Panc1 (cell line): ENCODE data around the gene HK1.

Experiments used
- POLR2AphosphoS5 ChIP-seq: IDR thresholded peaks from 2 replicates; pipeline ENCODE4 v1.6.1; 2012; ENCODE audit warnings: mild to moderate bottlenecking, low read depth, low read length, moderate library complexity
- TCF7L2 ChIP-seq: IDR thresholded peaks from 2 replicates; pipeline ENCODE4 v1.6.1; 2011; ENCODE audit warnings: mild to moderate bottlenecking, low read depth, low read length, inconsistent platforms
- TF ChIP-seq, protein P1 (sequence below): fragments of 450-650 bp; IDR thresholded peaks from 2 replicates; pipeline ENCODE4 v1.5.1; 2017; ENCODE audit warnings: mild to moderate bottlenecking
- TF ChIP-seq, protein P2 (sequence below), 2 experiments: IDR thresholded peaks; 2 replicates each; pipeline ENCODE4 v1.6.1; 2011 to 2012; ENCODE audit warnings: low read depth in 2 of 2, control low read depth in 1 of 2, low read length in 1 of 2, mild to moderate bottlenecking in 1 of 2, moderate library complexity in 1 of 2; ENCODE audit not compliant: insufficient read depth in 1 of 2

DNA sequence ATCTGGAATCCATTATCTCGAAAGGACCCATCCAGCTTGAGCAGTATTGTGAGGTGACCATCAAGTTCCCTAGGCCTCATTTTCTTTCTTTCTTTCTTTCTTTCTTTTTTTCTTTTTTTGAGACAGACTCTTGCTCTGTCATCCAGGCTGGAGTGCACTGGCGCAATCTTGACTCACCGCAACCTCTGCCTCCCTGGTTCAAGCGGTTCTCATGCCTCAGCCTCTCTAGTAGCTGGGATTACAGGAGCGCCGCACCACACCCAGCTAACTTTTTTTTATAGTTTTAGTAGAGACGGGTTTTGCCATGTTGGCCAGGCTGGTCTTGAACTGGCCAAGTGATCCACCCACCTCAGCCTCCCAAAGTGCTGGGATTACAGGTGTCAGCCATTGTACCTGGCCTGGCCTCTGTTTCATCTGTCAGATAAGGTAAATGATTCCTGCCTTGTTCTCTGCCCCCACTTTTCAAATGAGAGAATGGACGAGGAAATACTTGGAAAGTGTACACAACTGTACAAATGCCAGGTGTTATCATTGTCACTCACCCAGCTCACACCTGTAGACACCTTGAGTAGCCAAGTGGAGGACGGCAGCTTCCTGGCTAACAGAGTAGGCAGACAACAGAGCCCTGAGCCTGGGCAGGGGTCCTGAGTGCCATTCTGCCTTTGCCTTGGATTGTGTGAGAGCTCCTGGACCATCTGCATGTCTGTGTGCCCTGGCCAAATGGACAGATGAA, 54.1 kb downstream of the HK1 start:
- TF ChIP-seq, protein P1, sequence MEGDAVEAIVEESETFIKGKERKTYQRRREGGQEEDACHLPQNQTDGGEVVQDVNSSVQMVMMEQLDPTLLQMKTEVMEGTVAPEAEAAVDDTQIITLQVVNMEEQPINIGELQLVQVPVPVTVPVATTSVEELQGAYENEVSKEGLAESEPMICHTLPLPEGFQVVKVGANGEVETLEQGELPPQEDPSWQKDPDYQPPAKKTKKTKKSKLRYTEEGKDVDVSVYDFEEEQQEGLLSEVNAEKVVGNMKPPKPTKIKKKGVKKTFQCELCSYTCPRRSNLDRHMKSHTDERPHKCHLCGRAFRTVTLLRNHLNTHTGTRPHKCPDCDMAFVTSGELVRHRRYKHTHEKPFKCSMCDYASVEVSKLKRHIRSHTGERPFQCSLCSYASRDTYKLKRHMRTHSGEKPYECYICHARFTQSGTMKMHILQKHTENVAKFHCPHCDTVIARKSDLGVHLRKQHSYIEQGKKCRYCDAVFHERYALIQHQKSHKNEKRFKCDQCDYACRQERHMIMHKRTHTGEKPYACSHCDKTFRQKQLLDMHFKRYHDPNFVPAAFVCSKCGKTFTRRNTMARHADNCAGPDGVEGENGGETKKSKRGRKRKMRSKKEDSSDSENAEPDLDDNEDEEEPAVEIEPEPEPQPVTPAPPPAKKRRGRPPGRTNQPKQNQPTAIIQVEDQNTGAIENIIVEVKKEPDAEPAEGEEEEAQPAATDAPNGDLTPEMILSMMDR, result no peak
- TF ChIP-seq TCF7L2, result no peak
- TF ChIP-seq, protein P2, sequence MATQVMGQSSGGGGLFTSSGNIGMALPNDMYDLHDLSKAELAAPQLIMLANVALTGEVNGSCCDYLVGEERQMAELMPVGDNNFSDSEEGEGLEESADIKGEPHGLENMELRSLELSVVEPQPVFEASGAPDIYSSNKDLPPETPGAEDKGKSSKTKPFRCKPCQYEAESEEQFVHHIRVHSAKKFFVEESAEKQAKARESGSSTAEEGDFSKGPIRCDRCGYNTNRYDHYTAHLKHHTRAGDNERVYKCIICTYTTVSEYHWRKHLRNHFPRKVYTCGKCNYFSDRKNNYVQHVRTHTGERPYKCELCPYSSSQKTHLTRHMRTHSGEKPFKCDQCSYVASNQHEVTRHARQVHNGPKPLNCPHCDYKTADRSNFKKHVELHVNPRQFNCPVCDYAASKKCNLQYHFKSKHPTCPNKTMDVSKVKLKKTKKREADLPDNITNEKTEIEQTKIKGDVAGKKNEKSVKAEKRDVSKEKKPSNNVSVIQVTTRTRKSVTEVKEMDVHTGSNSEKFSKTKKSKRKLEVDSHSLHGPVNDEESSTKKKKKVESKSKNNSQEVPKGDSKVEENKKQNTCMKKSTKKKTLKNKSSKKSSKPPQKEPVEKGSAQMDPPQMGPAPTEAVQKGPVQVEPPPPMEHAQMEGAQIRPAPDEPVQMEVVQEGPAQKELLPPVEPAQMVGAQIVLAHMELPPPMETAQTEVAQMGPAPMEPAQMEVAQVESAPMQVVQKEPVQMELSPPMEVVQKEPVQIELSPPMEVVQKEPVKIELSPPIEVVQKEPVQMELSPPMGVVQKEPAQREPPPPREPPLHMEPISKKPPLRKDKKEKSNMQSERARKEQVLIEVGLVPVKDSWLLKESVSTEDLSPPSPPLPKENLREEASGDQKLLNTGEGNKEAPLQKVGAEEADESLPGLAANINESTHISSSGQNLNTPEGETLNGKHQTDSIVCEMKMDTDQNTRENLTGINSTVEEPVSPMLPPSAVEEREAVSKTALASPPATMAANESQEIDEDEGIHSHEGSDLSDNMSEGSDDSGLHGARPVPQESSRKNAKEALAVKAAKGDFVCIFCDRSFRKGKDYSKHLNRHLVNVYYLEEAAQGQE (IDR thresholded peaks at IDR 0.05; ENCODE audit: insufficient read depth in 1 of 2, low read depth in 2 of 2, low read length in 1 of 2), result no peak
- TF ChIP-seq POLR2AphosphoS5, result no peak
